HepG2 (cell line): ENCODE data around the gene CKMT2. TPM values are rescaled to one million over a fixed set of nuclear protein-coding genes. Genes with fewer than 3 reads are reported as not detected.

Source experiments
- ARID5B ChIP-seq: IDR thresholded peaks from 2 replicates; pipeline ENCODE4 v1.4.0; 2020; ENCODE audit warnings: mild to moderate bottlenecking, missing genetic modification reagents
- REL ChIP-seq: sonication (generic); formaldehyde crosslinking; conservative IDR thresholded peaks from 2 replicates; pipeline ENCODE4 v1.8.0; 2022; ENCODE audit warnings: mild to moderate bottlenecking, missing genetic modification reagents, moderate library complexity
- ZBTB10 ChIP-seq: sonication (generic); formaldehyde crosslinking; IDR thresholded peaks from 2 replicates; pipeline ENCODE4 v1.4.0; 2020; ENCODE audit warnings: missing genetic modification reagents, borderline replicate concordance
- ZNF12 ChIP-seq: sonication (generic); formaldehyde crosslinking; IDR thresholded peaks from 2 replicates; pipeline ENCODE4 v1.5.0; 2020; ENCODE audit warnings: missing genetic modification reagents
- ZNF263 ChIP-seq: sonication (generic); formaldehyde crosslinking; IDR thresholded peaks from 2 replicates; pipeline ENCODE4 v1.4.0; 2020; ENCODE audit warnings: missing genetic modification reagents
- ZNF318 ChIP-seq: sonication (generic); formaldehyde crosslinking; IDR thresholded peaks from 2 replicates; pipeline ENCODE4 v1.4.0; 2020; ENCODE audit warnings: mild to moderate bottlenecking, missing genetic modification reagents
- ZNF331 ChIP-seq: sonication (generic); formaldehyde crosslinking; IDR thresholded peaks from 2 replicates; pipeline ENCODE4 v1.4.0; 2020; ENCODE audit warnings: missing genetic modification reagents
- polyA plus RNA-seq, 8 experiments: library from polyadenylated mRNA; depleted of rRNA in 3 of 8; stranded (reverse) in 7 of 8; unstranded in 1 of 8; fragments of >200 nt; fragmentation: Illumina TruSeq in 4 of 8; extraction: Trizol in 4 of 8; gene quantifications; 2 replicates each; pipeline versions ENCODE4 v1.2.1 to v1.2.3, GENCODE V29; 2011 to 2016; ENCODE audit warnings: low read depth in 4 of 8, missing spikeins in 1 of 8, mixed read lengths in 1 of 8; ENCODE audit not compliant: insufficient read depth in 1 of 8
- total RNA-seq, 5 experiments: library from RNA; depleted of rRNA; stranded (reverse); fragments of >200 nt; fragmentation: Illumina TruSeq; extraction: Trizol; gene quantifications; 2 replicates each; pipeline ENCODE4 v1.2.3, GENCODE V29; 2016; ENCODE audit warnings: low read depth in 1 of 5

Gene CKMT2
- total and polyA plus RNA-seq, 2 of the 13 experiments (the other 11 are each of a cell fraction or from before 2014, with no cell fraction given), result 1.2 to 8.8 TPM

- TF ChIP-seq ARID5B (peak; percentile 75), ZNF331 (peak; percentile 53; the same call in 1 of the 2 replicates), ZBTB10 (CRISPR knock-in tag) (no peak), ZNF263 (CRISPR knock-in tag) (0 out of 2 replicates have a peak, but pooled peaks have one; percentile 39), REL (CRISPR knock-in tag) (no peak; the same call in 1 of the 2 replicates), ZNF12 (no peak), ZNF318 (CRISPR knock-in tag) (peak; percentile 8; the same call in 1 of the 2 replicates)
Observed at GRCh38 chr5:81301271-81302015, 68.3 kb downstream of the CKMT2 start, which contains the start of gene ZCCHC9 (continued).
